H1 (cell line): ENCODE results near the gene RANBP3L. TPM values are rescaled to one million over a fixed set of nuclear protein-coding genes. Genes with fewer than 3 reads are reported as not detected.

ENCODE experiments used
- CTCF ChIA-PET: fragments of 300-600 bp; sonication (Branson Sonifier 250); formaldehyde crosslinking; loops from one replicate; lab custom pipeline; 2021; ENCODE audit not compliant: partially characterized antibody; lab: Charles Lee
- POLR2A ChIA-PET: fragments of 300-600 bp; sonication (Branson Sonifier 250); formaldehyde crosslinking; loops from one replicate; lab custom pipeline; 2021; ENCODE audit warnings: inconsistent platforms; ENCODE audit not compliant: partially characterized antibody; lab: Charles Lee
- DNase-seq, 2 experiments: peaks; one replicate each; pipeline versions ENCODE4 v3.0.0 to v3.0.0-alpha.2; 2010 to 2022; ENCODE audit warnings: low spot score in 2 of 2, low read depth in 1 of 2, mixed read lengths in 1 of 2
- FAIRE-seq: peaks from 2 replicates; lab custom pipeline; 2011; peaks lifted over from hg19 to GRCh38; lab: Jason Lieb, UNC
- H2AFZ ChIP-seq: 2 replicates; pipeline ENCODE4 v1.8.1; 2012; ENCODE audit warnings: low read length, inconsistent platforms
- H2AK5ac ChIP-seq: 2 replicates; pipeline ENCODE4 v1.6.1; 2013; ENCODE audit warnings: low read depth, low read length
- H2BK120ac ChIP-seq: replicated peaks from 2 replicates; pipeline ENCODE3; 2013; ENCODE audit warnings: low read depth, low read length, inconsistent platforms
- H2BK12ac ChIP-seq: 2 replicates; pipeline ENCODE4 v1.6.1; 2013; ENCODE audit warnings: low read depth, low read length
- H2BK15ac ChIP-seq: 2 replicates; pipeline ENCODE4 v1.6.1; 2013; ENCODE audit warnings: low read length
- H2BK20ac ChIP-seq: 2 replicates; pipeline ENCODE4 v1.6.1; 2013; ENCODE audit warnings: low read length
- H2BK5ac ChIP-seq: 2 replicates; pipeline ENCODE4 v1.6.1; 2013; ENCODE audit warnings: low read depth, low read length
- H3K14ac ChIP-seq: 2 replicates; pipeline ENCODE4 v1.6.1; 2013; ENCODE audit warnings: inconsistent platforms; ENCODE audit not compliant: insufficient read length
- H3K18ac ChIP-seq: 2 replicates; pipeline ENCODE4 v1.6.1; 2013; ENCODE audit warnings: low read length; ENCODE audit errors: extremely low read depth
- H3K23ac ChIP-seq: 2 replicates; pipeline ENCODE4 v1.6.1; 2013; ENCODE audit warnings: inconsistent platforms; ENCODE audit not compliant: insufficient read length
- H3K23me2 ChIP-seq: 2 replicates; pipeline ENCODE4 v1.6.1; 2013; ENCODE audit warnings: low read depth, low read length
- H3K27ac ChIP-seq: 2 replicates; pipeline ENCODE4 v1.6.1; 2011; ENCODE audit warnings: low read depth, low read length, inconsistent platforms
- H3K27me3 ChIP-seq, 4 experiments: replicated peaks in 1 of 4; 1 replicate in 1 of 4; 2 replicates in 3 of 4; pipeline versions ENCODE4 v1.6.1 to v1.8.1; 2011 to 2013; ENCODE audit warnings: low read length in 3 of 4, mild to moderate bottlenecking in 3 of 4, inconsistent platforms in 2 of 4, mixed read lengths in 2 of 4, moderate library complexity in 1 of 4; ENCODE audit not compliant: control insufficient read depth in 3 of 4, insufficient read depth in 3 of 4; ENCODE audit errors: extremely low read depth in 1 of 4
- H3K36me3 ChIP-seq, 4 experiments: 2 replicates each; pipeline versions ENCODE4 v1.6.1 to v1.8.1; 2011 to 2013; ENCODE audit warnings: mild to moderate bottlenecking in 4 of 4, low read length in 3 of 4, moderate library complexity in 2 of 4, control low read depth in 1 of 4, inconsistent platforms in 1 of 4; ENCODE audit not compliant: insufficient read depth in 4 of 4, control insufficient read depth in 2 of 4
- H3K4ac ChIP-seq: replicated peaks from 2 replicates; pipeline ENCODE3; 2013; ENCODE audit warnings: low read length, low read depth, mixed read lengths, inconsistent platforms; ENCODE audit not compliant: insufficient read length
- H3K4me1 ChIP-seq, 4 experiments: replicated peaks in 1 of 4; 1 replicate in 1 of 4; 2 replicates in 3 of 4; pipeline versions ENCODE4 v1.6.1 to v1.8.1; 2011 to 2013; ENCODE audit warnings: low read length in 3 of 4, inconsistent platforms in 2 of 4, mixed read lengths in 1 of 4; ENCODE audit not compliant: insufficient read depth in 4 of 4, control insufficient read depth in 3 of 4
- H3K4me2 ChIP-seq, 2 experiments: 2 replicates each; pipeline versions ENCODE4 v1.6.1 to v1.8.1; 2011 to 2013; ENCODE audit warnings: low read depth in 2 of 2, low read length in 2 of 2, control low read depth in 1 of 2, inconsistent platforms in 1 of 2, mild to moderate bottlenecking in 1 of 2; ENCODE audit not compliant: insufficient read depth in 1 of 2
- H3K4me3 ChIP-seq, 4 experiments: fragments of 200-600, 300-600 bp in 1 of 4; sonication (generic), shearing (Covaris generic), sonication (Bioruptor Twin) in 1 of 4; 2 replicates each; pipeline versions ENCODE4 v1.5.1 to v1.8.1; 2011 to 2016; ENCODE audit warnings: low read length in 4 of 4, low read depth in 3 of 4, control low read depth in 2 of 4, inconsistent platforms in 2 of 4, mild to moderate bottlenecking in 2 of 4, mixed read lengths in 1 of 4, moderate library complexity in 1 of 4; ENCODE audit not compliant: insufficient read depth in 2 of 4; ENCODE audit errors: extremely low read depth in 1 of 4
- H3K56ac ChIP-seq: replicated peaks from 2 replicates; pipeline ENCODE3; 2013; ENCODE audit warnings: low read depth, mild to moderate bottlenecking, mixed read lengths, low read length, inconsistent platforms; ENCODE audit not compliant: insufficient read length
- H3K79me1 ChIP-seq: 2 replicates; pipeline ENCODE4 v1.6.1; 2013; ENCODE audit warnings: low read depth, low read length, control low read depth
- H3K79me2 ChIP-seq, 2 experiments: 2 replicates each; pipeline versions ENCODE4 v1.6.1 to v1.8.1; 2012 to 2013; ENCODE audit warnings: low read length in 2 of 2, mild to moderate bottlenecking in 2 of 2, inconsistent platforms in 1 of 2; ENCODE audit not compliant: insufficient read depth in 2 of 2, control insufficient read depth in 1 of 2
- H3K9ac ChIP-seq, 4 experiments: replicated peaks in 1 of 4; 1 replicate in 1 of 4; 2 replicates in 3 of 4; pipeline versions ENCODE4 v1.6.1 to v1.8.1; 2011 to 2013; ENCODE audit warnings: low read depth in 3 of 4, low read length in 3 of 4, control low read depth in 2 of 4, mild to moderate bottlenecking in 2 of 4, moderate library complexity in 2 of 4, inconsistent platforms in 1 of 4; ENCODE audit errors: extremely low read depth in 1 of 4
- H3K9me3 ChIP-seq, 2 experiments: 2 replicates each; pipeline versions ENCODE4 v1.6.1 to v1.8.1; 2012 to 2013; ENCODE audit warnings: mild to moderate bottlenecking in 2 of 2, moderate library complexity in 2 of 2, control low read depth in 1 of 2, inconsistent platforms in 1 of 2, low read depth in 1 of 2, low read length in 1 of 2, mixed read lengths in 1 of 2; ENCODE audit not compliant: insufficient read depth in 2 of 2
- H4K20me1 ChIP-seq, 2 experiments: replicated peaks in 1 of 2; 2 replicates each; pipeline versions ENCODE3 to v1.8.1; 2011 to 2013; ENCODE audit warnings: inconsistent platforms in 2 of 2, low read length in 2 of 2, mild to moderate bottlenecking in 1 of 2; ENCODE audit not compliant: insufficient read depth in 2 of 2, control insufficient read depth in 1 of 2
- H4K5ac ChIP-seq: 2 replicates; pipeline ENCODE4 v1.6.1; 2013; ENCODE audit warnings: low read length, low read depth, mixed read lengths, inconsistent platforms; ENCODE audit not compliant: insufficient read length
- H4K8ac ChIP-seq: 2 replicates; pipeline ENCODE4 v1.8.0; 2013; ENCODE audit warnings: mild to moderate bottlenecking, moderate library complexity, low read length, inconsistent platforms; ENCODE audit not compliant: insufficient read depth; ENCODE audit errors: extremely low read depth
- H4K91ac ChIP-seq: replicated peaks from 2 replicates; pipeline ENCODE3; 2013; ENCODE audit warnings: low read length, mixed read lengths, inconsistent platforms; ENCODE audit not compliant: insufficient read length
- POU5F1 ChIP-seq: IDR thresholded peaks from 2 replicates; pipeline ENCODE4 v1.6.1; 2011; ENCODE audit warnings: low read depth, mild to moderate bottlenecking, low read length, moderate library complexity
- TEAD4 ChIP-seq: IDR thresholded peaks from 2 replicates; pipeline ENCODE4 v1.6.1; 2012; ENCODE audit warnings: low read depth, low read length, inconsistent platforms, mixed read lengths
- WGBS, 2 experiments: shearing (Covaris generic) in 1 of 2; methylation state at CpG; one replicate each; pipeline versions ENCODE4 v1.1.6 to v1.1.7; 2013 to 2015; ENCODE audit warnings: low lambda C conversion rate in 2 of 2, mixed read lengths in 2 of 2, inconsistent platforms in 1 of 2, low coverage in 1 of 2, missing lambda C conversion rate in 1 of 2; ENCODE audit not compliant: insufficient replicate concordance in 2 of 2, insufficient coverage in 1 of 2, insufficient read length in 1 of 2; ENCODE audit errors: extremely low coverage in 1 of 2, missing lambda C conversion rate in 1 of 2; 5-methylcytosine and 5-hydroxymethylcytosine counted together
- polyA plus RNA-seq, 7 experiments: library from polyadenylated mRNA; depleted of rRNA in 3 of 7; stranded (reverse) in 5 of 7; unstranded in 2 of 7; fragments of >200 nt in 5 of 7; fragments of 200-250 nt in 2 of 7; gene quantifications; 1 replicate in 5 of 7; 2 replicates in 1 of 7; 4 replicates in 1 of 7; pipeline versions ENCODE4 v1.2.1 to v1.2.3, GENCODE V29; 2011 to 2013; ENCODE audit warnings: missing spikeins in 2 of 7, mixed read lengths in 2 of 7
- total RNA-seq: library from RNA; stranded (reverse); fragmentation: NEBNext Ultra II Directional; extraction: Animal tissue kit (Norgen Biotek cat#: 25700); gene quantifications from 2 replicates; pipeline ENCODE4 v1.2.1, GENCODE V29; 2021

RANBP3L gene
- total and polyA plus RNA-seq, 2 of the 8 experiments (the other 6 are each of a cell fraction or from before 2014, with no cell fraction given) = not detected

DNA sequence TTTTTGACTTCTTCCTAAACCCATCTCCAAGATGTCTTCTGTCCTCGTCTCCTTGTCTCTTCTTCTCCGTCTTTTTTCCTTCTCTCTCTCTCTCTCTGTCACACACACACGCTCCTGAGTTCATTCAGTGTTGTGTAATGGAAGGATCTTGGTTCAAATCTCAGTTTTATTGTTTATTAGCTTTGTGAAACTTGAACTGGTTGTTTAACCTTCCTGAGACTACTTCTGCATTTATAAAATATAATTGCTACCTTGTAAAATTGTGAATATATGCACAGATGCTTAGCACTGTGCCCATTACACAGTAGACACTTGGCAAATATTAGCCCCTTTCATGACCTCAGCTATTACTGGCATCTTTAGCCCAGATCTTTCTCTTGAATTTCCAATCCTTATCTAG is 57.6 kb downstream of the RANBP3L start:
- no peak overlapping the region for H3K9ac ChIP-seq
- CTCF ChIA-PET = interaction anchor here (2.3 kb wide), 1 partner anchor 21 kb away, joined by 6 read pairs; no protein-coding TSS in a partner anchor

More for the DNA sequence above, 57.6 kb downstream of the RANBP3L start:
- Histone ChIP-seq H4K5ac (no peak overlapping the region), H3K79me2 (0 out of 4 replicates have a peak, but pooled peaks cover 0 to 2% of the 10 kb centered on the region in 2 experiments), H2BK20ac (no peak overlapping the region), H4K20me1 (no peaks in the 10 kb centered on the region), H2BK15ac (no peak overlapping the region), H4K91ac (no peak overlapping the region), H3K36me3 (no peaks in the 10 kb centered on the region), H3K4me1 (peaks cover 3 to 4% (median 3%) of the 10 kb centered on the region in 4 experiments; a peak in 5 of 7 replicates), H3K4me2 (no peak overlapping the region), H2BK12ac (no peak overlapping the region), H3K18ac (no peak overlapping the region), H3K23ac (no peak overlapping the region), H2AFZ (no peak overlapping the region), H2BK120ac (no peak overlapping the region), H3K14ac (no peak overlapping the region), H4K8ac (no peak overlapping the region), H3K27me3 (peaks cover 1 to 12% (median 6%) of the 10 kb centered on the region in 4 experiments), H3K4ac (no peak overlapping the region), H2AK5ac (no peak overlapping the region), H2BK5ac (no peak overlapping the region), H3K56ac (no peak overlapping the region), H3K27ac (no peak overlapping the region), H3K23me2 (peaks cover 2% of the 10 kb centered on the region; the same call in 1 of the 2 replicates), H3K79me1 (no peaks in the 10 kb centered on the region), H3K9me3 (no peaks in the 10 kb centered on the region), H3K4me3 (no peak overlapping the region)
- TF ChIP-seq POU5F1 = no peak
- no peak for TF ChIP-seq TEAD4
- POLR2A ChIA-PET = interaction anchor here (1.3 kb wide), 1 partner anchor 172 kb away, joined by 4 read pairs; no protein-coding TSS in a partner anchor
- 86% methylated on average over 3 of the region's 3 CpGs; no CpG with 5 or more reads in 1 of the 2 experiments for WGBS, 2 experiments
- no peak for DNase-seq
- no peak for FAIRE-seq
